Measurements from ENCODE around the gene BRICD5. TPM values are rescaled to one million over a fixed set of nuclear protein-coding genes. Genes with fewer than 3 reads are reported as not detected.

Gene BRICD5
- total RNA-seq, 3 donors from 2014 or later = 8.4 to 12.3 (median 12.1) TPM

DNA sequence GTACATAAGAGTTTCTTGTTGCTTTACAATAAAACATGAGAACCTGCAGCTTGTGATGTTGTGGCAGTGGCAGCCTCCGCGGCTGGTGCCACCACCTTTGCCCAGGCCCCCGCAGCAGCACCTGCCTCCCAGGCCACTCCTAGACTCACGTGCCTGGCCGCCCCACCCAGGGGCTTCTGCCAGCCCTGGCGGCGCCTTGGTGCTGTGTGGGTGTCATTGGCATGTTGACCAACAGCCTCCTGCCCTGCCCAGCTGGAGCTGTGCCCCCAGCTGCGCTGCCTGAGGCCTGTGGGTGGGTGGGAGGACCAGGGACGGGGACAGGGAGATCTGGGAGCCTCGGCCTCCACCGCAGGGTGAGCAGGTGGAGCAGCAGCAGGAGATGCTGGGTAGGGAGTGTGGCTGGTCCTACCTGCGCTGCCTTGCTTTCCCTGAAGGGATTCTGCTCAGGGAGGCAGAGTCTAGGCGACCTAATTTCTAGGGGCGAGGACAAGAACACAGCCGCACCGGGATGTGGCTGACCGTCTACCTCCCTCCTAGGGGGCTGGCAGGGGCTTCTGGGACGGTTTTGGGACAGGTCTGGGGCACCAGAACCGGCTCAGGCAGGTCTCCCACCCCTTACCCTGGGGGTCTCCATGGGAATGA, 25.2 kb upstream of the BRICD5 start:
- H3K4me3 ChIP-seq = no peak overlapping the region
- no peaks in the 10 kb centered on the region for H3K9me3 ChIP-seq
- peak; percentile 21 for ATAC-seq
- H3K36me3 ChIP-seq (ENCODE audit: low read depth) = peaks cover 3% of the 10 kb centered on the region
- TF ChIP-seq CTCF (IDR thresholded peaks at IDR 0.05) = no peak
- intact Hi-C loops (cut with DNase I, micrococcal nuclease) = no loop called here
- peak; percentile 54 to 59 (median 55) for DNase-seq
- H3K4me1 ChIP-seq (ENCODE audit: low read depth) = peaks cover 22% of the 10 kb centered on the region

DNA sequence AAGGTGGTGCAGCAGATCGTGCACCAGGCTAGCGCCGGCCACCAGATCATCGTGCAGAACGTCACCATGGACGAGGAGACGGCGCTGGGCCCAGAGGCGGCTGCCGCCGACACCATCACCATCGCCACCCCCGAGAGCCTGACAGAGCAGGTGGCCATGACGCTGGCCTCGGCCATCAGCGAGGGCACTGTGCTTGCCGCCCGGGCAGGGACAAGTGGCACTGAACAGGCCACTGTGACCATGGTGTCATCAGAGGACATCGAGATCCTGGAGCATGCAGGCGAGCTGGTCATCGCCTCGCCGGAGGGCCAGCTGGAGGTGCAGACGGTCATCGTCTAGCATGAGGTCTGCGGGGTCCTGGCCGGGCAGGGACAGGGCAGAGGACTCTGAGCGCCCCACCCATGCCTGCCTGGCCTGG, 24.6 kb upstream of the BRICD5 start:
- H3K4me1 ChIP-seq (ENCODE audit: low read depth) = peaks cover 22% of the 10 kb centered on the region
- DNase-seq (no peak), ATAC-seq (no peak)
- intact Hi-C loops (cut with DNase I, micrococcal nuclease) = no loop called here
- no peak for TF ChIP-seq CTCF (IDR thresholded peaks at IDR 0.05)
- H3K4me3 ChIP-seq = no peak overlapping the region
- peaks cover 3% of the 10 kb centered on the region for H3K36me3 ChIP-seq (ENCODE audit: low read depth)
- H3K9me3 ChIP-seq = no peaks in the 10 kb centered on the region

DNA sequence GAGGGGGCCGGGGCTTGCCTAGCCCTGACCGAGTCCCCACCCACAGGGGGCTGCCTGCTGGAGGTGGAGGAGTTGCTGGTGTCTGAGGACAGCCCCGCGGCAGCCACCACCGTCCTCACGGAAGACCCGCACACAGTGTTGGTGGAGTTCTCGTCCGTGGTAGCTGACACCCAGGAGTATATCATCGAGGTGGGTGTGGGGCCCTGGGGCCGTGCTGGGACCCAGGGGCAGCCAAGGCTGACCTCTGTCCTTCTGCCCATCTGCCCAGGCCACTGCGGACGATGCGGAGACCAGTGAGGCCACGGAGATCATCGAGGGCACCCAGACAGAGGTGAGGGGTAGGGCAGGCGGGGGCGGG, 24.1 kb upstream of the BRICD5 start:
- no peak for TF ChIP-seq CTCF (IDR thresholded peaks at IDR 0.05)
- intact Hi-C loops (cut with DNase I, micrococcal nuclease) = no loop called here

GRCh38 chr16:2233872-2234812, 23.5 kb upstream of the BRICD5 start:
- no peaks in the 10 kb centered on the region for H3K9me3 ChIP-seq
- TF ChIP-seq CTCF (IDR thresholded peaks at IDR 0.05) = no peak
- H3K4me3 ChIP-seq = no peak overlapping the region
- intact Hi-C loops (cut with DNase I, micrococcal nuclease) = no loop called here
- DNase-seq (no peak), ATAC-seq (no peak)
- peaks cover 22% of the 10 kb centered on the region for H3K4me1 ChIP-seq (ENCODE audit: low read depth)
- H3K36me3 ChIP-seq (ENCODE audit: low read depth) = peaks cover 3% of the 10 kb centered on the region

More for the DNA sequence above, 24.1 kb upstream of the BRICD5 start:
- peaks cover 22% of the 10 kb centered on the region for H3K4me1 ChIP-seq (ENCODE audit: low read depth)
- no peak for ATAC-seq
- H3K36me3 ChIP-seq (ENCODE audit: low read depth) = peaks cover 3% of the 10 kb centered on the region
- no peaks in the 10 kb centered on the region for H3K9me3 ChIP-seq
- H3K4me3 ChIP-seq = no peak overlapping the region
- no peak for DNase-seq

GRCh38 chr16:2233046-2233775, 22.5 kb upstream of the BRICD5 start:
- Histone ChIP-seq H3K4me1 (ENCODE audit: low read depth) (peaks cover 22% of the 10 kb centered on the region), H3K9me3 (no peaks in the 10 kb centered on the region), H3K4me3 (no peak overlapping the region), H3K36me3 (ENCODE audit: low read depth) (peaks cover 7% of the 10 kb centered on the region)
- no peak for TF ChIP-seq CTCF (IDR thresholded peaks at IDR 0.05)
- DNase-seq (no peak), ATAC-seq (no peak)
- intact Hi-C loops (cut with DNase I, micrococcal nuclease) = no loop called here

Measured in mucosa of descending colon (tissue), 3 donors.